ACHN (cell line): Measurements from ENCODE around the gene E2F2.
A peak's percentile ranks its signal among the peaks of the same experiment; 100 is the strongest.
"Not testable (repeated sequence)": the region's sequence is repeated elsewhere in the genome, so short reads cannot be mapped to it uniquely, and the experiment has no call there.

ENCODE experiments used
- DNase-seq: peaks from one replicate; pipeline ENCODE4 v3.0.0-alpha.2; 2015
- in situ Hi-C: cut with HindIII; loops from 2 replicates; pipeline ENCODE4 v1.10.0; 2017; ENCODE audit warnings: low sequenced_read_pairs, low pct_ligation_motif_present, low pct_unique_long_range_greater_than_20kb

The E2F2 gene

GRCh38 chr1:23528250-23528978, 2.6 kb downstream of the E2F2 start:
- in situ Hi-C loops: no loop called here
- DNase-seq: peak; percentile 86

DNA sequence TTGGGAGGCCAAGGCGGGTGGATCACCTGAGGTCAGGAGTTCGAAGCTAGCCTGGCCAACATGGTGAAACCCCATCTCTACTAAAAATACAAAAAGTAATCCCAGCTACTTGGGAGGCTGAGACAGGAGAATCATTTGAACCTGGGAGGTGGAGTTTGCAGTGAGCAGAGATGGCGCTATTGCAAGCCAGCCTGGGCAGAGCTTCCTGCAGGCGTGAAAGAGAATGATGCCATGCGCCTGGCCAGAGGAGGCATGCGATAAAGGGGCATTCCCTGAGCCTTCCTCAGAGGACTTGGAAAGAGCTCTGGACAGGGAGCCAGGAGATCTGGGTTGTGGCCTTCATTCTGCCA, 3.2 kb downstream of the E2F2 start:
- in situ Hi-C loops: no loop called here
- DNase-seq: no peak

GRCh38 chr1:23527366-23527765, 3.7 kb downstream of the E2F2 start:
- in situ Hi-C loops: no loop called here
- no peak for DNase-seq

DNA sequence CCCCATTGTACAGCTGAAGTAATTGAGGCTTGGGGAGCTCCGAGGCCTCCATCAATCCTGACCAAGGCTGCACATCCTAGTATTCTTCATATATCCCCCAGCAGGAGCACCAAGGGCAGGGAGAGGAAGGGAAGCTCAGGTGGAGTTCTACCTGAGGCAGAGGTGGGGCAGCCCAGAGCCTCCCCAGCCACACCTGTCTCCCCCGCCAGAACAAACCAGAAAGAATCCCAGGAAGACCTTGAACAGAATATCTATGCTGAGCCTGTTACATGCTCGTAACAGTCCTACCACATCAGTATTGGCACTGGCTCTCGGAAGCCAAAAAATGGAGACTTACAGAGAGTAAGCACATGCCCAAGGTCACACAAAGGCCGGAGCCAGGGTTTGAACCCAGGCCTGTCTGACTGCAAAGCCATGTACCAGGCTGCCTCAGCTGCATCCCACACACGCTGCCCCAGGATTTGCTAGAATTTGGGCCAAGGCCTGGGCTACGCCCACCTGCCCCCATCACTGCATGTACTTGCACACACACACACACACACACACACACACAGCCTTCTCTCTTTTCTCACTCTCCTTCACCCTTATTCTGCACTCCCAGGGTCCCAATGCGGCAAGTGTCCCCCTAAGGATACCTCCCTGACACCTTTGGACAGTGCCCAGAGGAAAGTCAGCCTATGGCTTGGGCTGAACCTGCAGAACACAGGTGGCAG, 4.5 kb downstream of the E2F2 start:
- no peak for DNase-seq
- in situ Hi-C loops: no loop called here

DNA sequence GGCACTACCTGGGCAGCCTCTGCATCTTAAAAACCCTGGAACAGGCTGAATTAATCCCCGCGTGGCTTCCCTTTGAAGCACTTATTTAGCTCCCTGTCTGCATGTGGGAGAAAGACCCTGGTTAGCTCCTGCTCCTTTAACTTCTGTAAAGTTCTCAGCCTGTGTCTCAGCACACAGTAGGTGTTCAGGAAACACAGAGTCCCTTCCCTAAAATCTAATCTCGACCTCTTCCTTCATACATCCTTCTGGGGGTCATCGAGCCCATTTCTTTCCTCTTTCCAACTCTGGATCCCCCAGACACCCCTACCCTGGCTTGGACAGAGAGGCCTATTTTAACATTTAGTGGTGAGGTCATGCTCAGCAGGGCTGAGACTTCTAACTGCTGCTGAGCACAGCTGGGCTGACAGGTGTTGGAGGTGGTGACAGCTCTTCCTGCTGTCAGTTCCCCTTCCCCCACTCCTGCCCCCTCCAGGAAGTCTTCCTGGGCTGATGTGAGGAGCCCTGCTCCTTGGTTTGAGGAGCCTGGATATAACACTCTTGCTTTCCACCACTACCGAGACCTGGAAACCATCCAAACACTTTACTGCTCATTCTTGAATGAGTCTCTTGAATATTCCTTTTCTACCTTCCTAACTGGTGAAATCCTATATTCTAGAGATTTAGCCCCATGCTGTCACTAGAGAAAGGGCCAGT, 5.3 kb downstream of the E2F2 start:
- DNase-seq: no peak
- in situ Hi-C loops: no loop called here

GRCh38 chr1:23524716-23525401, 6.2 kb downstream of the E2F2 start:
- in situ Hi-C loops: no loop called here
- DNase-seq: no peak

DNA sequence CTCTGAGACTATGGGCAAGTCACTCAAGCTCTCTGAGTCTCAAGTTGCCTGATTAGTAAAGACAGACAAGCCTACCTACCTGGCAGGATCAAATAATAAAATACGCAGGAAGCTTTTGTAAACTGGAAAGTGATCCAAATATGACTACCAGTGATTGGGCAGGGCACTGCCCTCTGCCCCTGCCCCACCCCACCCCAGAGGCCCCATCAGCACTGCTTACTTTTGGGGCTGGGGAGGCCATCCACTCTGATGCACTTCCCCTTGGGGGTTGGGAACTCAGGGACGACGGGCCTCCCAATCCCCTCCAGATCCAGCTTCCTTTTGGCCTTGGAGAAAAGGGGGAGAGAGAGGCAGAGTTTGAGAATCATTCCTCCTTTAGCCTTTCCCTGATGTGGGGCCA, 6.9 kb downstream of the E2F2 start:
- DNase-seq: no peak
- in situ Hi-C loops: no loop called here

GRCh38 chr1:23522244-23522982, 8.6 kb downstream of the E2F2 start:
- in situ Hi-C loops: no loop called here
- no peak for DNase-seq

DNA sequence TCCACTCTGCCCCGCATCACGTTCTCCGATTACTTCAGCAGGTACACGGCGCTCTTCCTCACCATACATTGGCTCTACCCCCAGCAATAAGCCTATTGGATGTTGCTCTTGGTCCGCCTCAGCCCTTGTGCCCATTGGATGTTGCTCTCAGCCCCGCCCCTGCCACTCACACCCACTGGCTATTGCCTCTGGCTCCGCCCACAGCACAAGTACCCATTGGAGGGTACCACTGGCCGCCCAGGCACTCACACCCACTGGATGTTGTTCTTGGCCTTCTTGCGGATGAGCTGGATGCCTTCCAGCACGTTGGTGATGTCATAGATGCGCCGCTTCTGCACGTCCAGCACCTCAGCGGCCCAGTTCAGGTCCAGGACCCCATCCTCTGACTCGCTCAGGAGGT, 9.4 kb downstream of the E2F2 start:
- in situ Hi-C loops: no loop called here
- DNase-seq: no peak

DNA sequence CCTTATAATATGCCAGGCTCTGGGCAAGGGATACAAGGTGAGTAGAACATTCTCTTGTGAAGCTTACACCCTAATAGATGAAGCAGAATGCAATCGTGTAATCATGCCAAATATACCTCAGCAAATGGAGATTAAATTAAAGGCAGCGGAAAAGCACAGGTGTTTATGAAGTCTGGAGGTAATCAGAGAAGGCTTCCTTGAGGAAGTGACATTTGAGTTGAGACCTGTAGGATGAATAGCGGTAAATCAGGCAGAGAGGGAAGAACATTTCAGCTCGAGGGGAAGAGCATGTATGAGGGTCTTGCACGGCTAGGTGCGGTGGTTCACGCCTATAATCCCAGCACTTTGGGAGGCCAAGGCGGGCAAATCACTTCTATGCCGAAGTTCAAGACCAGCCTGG, 13.5 kb downstream of the E2F2 start:
- DNase-seq: no peak
- in situ Hi-C loops: no loop called here

DNA sequence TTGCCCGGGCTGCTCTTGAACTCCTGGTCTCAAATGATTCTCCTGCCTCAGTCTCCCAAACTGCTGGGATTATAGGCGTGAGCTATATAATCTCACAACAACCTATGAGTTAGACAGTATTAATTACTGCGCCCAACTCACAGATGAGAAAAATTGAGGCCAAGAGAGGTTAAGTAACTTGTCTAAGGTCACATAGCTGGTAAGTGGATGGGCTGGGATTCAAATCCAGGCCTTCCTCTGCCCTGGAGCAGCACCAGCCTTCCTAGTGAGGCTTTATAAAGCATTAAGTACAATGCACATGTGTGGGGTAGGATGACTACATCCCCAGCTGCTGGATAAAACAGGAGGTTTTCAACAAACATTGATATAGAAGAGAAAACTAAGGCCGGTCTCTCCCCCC, 15.1 kb downstream of the E2F2 start:
- no peak for DNase-seq

GRCh38 chr1:23514111-23514679, 16.8 kb downstream of the E2F2 start:
- no peak for DNase-seq
- in situ Hi-C loops: no loop called here

More for the DNA sequence above, 15.1 kb downstream of the E2F2 start:
- in situ Hi-C loops: no loop called here

DNA sequence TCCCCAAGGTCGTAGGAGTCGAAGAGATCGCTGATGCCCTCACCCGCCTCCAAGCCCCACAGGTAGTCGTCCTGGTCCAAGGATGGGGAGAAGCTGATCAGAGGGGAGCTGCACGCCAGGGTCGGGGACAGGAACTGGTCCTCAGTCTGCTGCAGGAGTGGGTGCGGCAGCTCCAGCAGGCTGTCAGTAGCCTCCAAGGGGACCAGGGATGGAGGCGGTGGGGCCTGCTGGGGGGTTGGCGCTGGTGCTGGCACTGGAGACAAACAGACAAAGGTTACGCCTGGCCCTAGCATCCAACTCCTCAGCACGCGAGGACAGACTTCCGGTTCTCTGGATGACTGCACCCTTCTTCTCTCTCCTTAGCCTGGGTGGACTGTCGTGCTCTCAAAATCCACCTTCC, 21.1 kb downstream of the E2F2 start:
- in situ Hi-C loops: no loop called here
- no peak for DNase-seq

DNA sequence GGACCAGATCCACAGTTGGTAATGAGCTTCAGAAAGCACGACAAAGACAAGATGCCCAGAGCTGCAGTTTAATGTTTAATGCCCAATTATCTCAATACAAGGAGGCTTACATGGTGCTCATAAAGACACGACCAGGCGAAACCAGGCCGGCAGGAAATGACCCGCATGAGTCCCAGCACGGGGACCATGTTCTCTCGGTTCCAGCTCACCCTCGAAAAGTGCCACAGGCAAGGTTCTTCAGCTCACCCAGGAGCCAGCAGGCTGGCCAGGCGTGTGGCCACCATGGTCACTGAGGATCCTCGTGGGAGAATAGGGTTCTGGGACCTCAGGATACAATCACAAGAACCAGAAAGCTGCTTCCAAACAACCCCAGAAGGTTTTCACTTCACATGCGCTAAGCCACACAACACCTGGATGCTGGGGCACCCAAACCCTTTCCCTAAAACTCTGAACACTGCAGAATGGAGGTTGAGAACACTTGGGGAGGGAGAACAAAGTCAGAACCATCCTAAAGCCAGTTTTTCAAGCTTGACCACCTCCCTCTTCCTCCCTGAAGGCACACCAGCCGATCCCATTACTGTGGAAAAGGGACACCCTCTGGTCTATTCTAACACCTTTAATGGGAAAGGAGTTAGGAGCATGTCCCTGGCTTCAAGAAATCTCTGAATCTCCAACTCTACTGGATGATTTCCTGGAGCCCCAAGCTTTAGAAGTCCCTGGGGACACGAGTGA, 24.5 kb downstream of the E2F2 start:
- no peak for DNase-seq
- in situ Hi-C loops: no loop called here

DNA sequence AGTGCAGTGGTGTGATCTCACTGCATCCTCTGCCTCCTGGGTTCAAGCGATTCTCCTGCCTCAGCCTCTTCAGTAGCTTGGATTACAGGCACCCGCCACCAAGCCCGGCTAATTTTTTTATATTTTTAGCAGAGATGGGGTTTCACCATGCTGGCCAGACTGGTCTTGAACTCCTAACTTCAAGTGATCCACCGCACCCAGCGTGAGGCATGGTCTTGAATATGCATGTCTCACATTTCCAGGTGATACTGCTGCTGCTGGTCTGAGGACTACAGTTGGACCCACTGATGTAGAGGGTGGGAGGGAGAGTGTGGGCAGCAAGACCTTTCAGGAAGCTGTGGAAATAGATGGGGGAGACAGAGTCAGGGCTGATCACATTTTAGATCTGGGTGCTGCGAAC, 25.2 kb downstream of the E2F2 start:
- in situ Hi-C loops: no loop called here
- DNase-seq: no peak

- in situ Hi-C loops, DNase-seq: not testable (repeated sequence)
Observed at GRCh38 chr1:23504156-23504555, 26.9 kb downstream of the E2F2 start.

GRCh38 chr1:23502951-23503350, 28.1 kb downstream of the E2F2 start:
- no peak for DNase-seq
- in situ Hi-C loops: no loop called here

DNA sequence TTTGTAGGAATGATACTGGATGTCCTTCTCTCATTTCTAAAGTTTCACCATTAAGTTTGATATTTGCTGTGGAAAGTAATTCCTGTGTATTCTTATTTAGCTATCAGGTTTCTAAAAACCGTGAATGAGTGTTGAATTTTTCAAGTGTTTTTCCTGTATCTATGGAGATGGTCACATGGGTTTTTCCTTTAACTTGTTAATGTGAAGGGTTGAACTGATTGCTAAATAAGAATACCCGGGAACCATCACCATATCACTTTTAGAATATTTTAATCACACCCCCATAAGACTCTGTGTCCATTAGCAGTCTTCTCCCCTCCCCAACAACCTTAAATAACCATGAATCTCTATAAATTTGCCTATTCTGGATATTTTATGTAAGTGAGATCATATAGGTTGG, 30.6 kb downstream of the E2F2 start:
- in situ Hi-C loops: no loop called here
- DNase-seq: no peak
